ENCODE measurements around the gene CCR6.
"Not testable (repeated sequence)": the region's sequence is repeated elsewhere in the genome, so short reads cannot be mapped to it uniquely, and the experiment has no call there.

Gene CCR6

DNA sequence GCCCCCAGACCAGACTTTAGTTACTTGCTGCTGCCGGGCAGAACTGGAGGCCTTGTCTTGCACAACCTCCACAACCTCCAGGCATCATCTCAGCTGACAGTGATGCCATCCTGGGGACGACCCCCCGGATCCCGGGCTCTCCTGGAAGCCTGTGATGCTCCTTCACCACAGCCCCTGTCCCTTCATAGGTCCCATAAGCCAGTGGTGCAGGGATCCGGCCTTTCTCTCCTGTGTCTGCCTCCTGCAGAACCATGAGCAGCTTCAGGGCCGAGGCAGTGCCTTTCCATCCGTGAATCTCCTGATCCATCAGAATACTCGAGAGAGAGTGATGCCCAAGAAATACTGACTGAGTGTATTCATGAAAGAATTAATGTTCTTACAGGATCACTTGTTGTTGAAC, 57.2 kb downstream of the CCR6 start:
- not testable (repeated sequence) for DNase-seq

DNA sequence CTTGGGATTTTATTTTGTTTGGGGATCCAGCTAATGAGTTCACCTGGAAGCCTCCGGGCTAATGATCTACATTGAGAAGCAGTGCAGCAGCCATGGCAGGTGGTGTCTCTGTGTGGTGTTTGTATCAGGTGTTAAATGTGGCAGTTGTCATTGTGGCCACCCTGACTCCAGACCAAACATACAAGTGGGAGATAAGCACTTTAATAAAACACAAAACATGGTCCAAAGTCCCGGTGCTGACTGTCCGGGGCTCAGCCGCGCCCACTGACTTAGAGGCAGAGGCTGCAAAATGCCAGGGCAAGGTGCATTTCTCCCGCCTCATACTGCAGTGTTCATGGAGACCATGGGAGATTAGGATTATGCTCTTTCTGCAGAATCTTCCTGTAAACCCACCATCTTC, 58.5 kb downstream of the CCR6 start:
- not testable (repeated sequence) for DNase-seq

DNA sequence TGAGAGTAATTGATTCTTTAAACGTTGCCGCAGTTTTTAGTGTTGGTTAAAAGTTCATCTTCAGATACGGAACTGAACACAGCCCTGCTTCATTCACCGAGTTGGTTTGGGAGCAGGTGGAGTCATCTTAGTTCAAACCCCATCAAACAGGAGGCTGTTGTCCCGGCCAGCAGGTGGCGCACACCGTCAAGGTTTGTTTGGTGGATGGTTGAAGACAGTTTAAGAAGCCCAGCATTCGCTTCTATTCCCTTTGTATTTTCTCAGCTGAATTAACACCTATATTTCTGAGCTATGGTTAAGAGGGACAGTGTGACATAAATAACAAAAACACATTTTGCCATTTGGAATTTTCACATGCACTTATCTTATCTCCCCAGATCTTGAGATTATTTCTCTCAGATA, 60.0 kb downstream of the CCR6 start:
- not testable (repeated sequence) for DNase-seq

DNA sequence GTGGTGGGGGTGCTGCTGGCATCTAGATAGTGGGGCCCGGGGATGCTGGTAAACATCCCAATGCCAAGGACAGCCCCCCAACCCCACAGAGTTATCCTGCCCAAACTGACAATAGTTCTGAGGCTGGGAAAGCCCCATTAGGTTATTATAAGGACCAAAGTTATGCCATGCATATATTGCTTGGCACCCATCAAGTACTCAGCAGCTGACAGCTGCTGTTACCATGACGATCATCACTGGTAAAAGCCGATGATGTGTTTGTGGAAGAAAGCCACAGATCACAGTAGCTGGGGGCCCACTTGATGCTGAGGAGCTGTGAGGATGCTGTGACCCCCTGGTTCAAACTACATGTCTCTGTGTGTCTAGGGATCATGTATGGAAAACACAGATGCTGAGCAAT, 62.2 kb downstream of the CCR6 start:
- not testable (repeated sequence) for DNase-seq

DNA sequence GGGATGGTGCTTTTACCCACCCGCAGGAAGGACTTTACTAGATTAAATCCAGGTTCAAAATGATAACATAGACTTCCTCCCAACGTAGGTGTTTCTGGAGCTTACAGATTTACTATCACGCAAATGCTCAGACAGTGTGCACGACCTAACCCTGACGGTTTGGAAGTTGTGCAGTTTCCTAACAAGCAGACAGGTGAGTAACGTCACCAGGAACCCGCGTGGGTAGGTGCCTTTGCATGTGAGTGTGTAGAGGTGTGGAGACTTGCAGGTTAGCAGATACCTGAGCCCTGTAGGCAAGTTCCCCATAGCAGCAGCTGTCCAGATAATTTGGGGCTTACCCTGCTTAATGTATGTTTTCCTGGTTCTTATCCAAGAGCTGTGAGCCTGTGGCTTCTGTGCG, 64.4 kb downstream of the CCR6 start:
- DNase-seq, result not testable (repeated sequence)
